Caco-2 (cell line): ENCODE results near the gene DCAF4. TPM values are rescaled to one million over a fixed set of nuclear protein-coding genes. Genes with fewer than 3 reads are reported as not detected.
"Not testable (repeated sequence)": the region's sequence is repeated elsewhere in the genome, so short reads cannot be mapped to it uniquely, and the experiment has no call there.

Experiments
- BruUV-seq: library from RNA; stranded (reverse); fragments of 400-500 nt; replicated peaks from 2 replicates; lab custom pipeline; 2021; lab: Mats Ljungman, UMichigan
- CTCF ChIA-PET: fragments of 300-600 bp; sonication (Branson Sonifier 250); formaldehyde crosslinking; loops from one replicate; lab custom pipeline; 2022; ENCODE audit warnings: antibody characterized with exemption; lab: Charles Lee
- POLR2A ChIA-PET: fragments of 300-600 bp; sonication (Branson Sonifier 250); formaldehyde crosslinking; loops from one replicate; lab custom pipeline; 2022; ENCODE audit warnings: antibody characterized with exemption; lab: Charles Lee
- DNase-seq, 2 experiments: peaks; one replicate each; pipeline versions ENCODE4 v3.0.0 to v3.0.0-alpha.2; 2020 to 2022
- H3K27me3 ChIP-seq: replicated peaks from 2 replicates; pipeline ENCODE4 v1.6.0; 2011; ENCODE audit warnings: low read length; ENCODE audit not compliant: control insufficient read depth, insufficient read depth
- H3K36me3 ChIP-seq: 2 replicates; pipeline ENCODE4 v1.5.1; 2011; ENCODE audit warnings: low read length; ENCODE audit not compliant: control insufficient read depth, insufficient read depth
- H3K4me1 ChIP-seq: fragments of 250-450 bp; sonication (Bioruptor Pico); 2 replicates; pipeline ENCODE4 v1.5.1; 2020; ENCODE audit warnings: mild to moderate bottlenecking
- H3K4me3 ChIP-seq: 2 replicates; pipeline ENCODE4 v1.5.1; 2011; ENCODE audit warnings: low read depth, mild to moderate bottlenecking, control low read depth, low read length
- H3K9me3 ChIP-seq: fragments of 250-450 bp; sonication (Bioruptor Pico); 2 replicates; pipeline ENCODE4 v1.5.1; 2020; ENCODE audit warnings: mild to moderate bottlenecking, moderate library complexity
- H3K27ac Mint-ChIP-seq: one replicate; pipeline ENCODE4 v1.8.0; 2022; ENCODE audit warnings: mixed read lengths; ENCODE audit not compliant: unreplicated experiment
- H3K27me3 Mint-ChIP-seq: one replicate; pipeline ENCODE4 v1.8.0; 2022; ENCODE audit warnings: mixed read lengths; ENCODE audit not compliant: insufficient read depth, unreplicated experiment
- H3K36me3 Mint-ChIP-seq: one replicate; pipeline ENCODE4 v1.8.0; 2022; ENCODE audit warnings: mild to moderate bottlenecking, mixed read lengths; ENCODE audit not compliant: insufficient read depth, unreplicated experiment
- H3K4me1 Mint-ChIP-seq: one replicate; pipeline ENCODE4 v1.8.0; 2022; ENCODE audit warnings: low read depth, mixed read lengths; ENCODE audit not compliant: unreplicated experiment
- H3K4me3 Mint-ChIP-seq: one replicate; pipeline ENCODE4 v1.8.0; 2022; ENCODE audit warnings: mild to moderate bottlenecking, moderate library complexity, mixed read lengths; ENCODE audit not compliant: unreplicated experiment
- H3K9me3 Mint-ChIP-seq: one replicate; pipeline ENCODE4 v1.8.0; 2022; ENCODE audit warnings: mixed read lengths; ENCODE audit not compliant: unreplicated experiment
- CTCF ChIP-seq, 2 experiments: fragments of 200-600 bp in 1 of 2; IDR thresholded peaks; 1 replicate in 1 of 2; 2 replicates in 1 of 2; pipeline versions ENCODE4 v1.5.1 to v1.8.0; 2011 to 2022; ENCODE audit warnings: antibody characterized with exemption in 1 of 2, control low read depth in 1 of 2, inconsistent platforms in 1 of 2, low read depth in 1 of 2, low read length in 1 of 2, mild to moderate bottlenecking in 1 of 2, moderate library complexity in 1 of 2; ENCODE audit not compliant: insufficient read depth in 1 of 2, severe bottlenecking in 1 of 2, unreplicated experiment in 1 of 2
- intact Hi-C: fragments of 100-400 bp; cut with micrococcal nuclease; formaldehyde crosslinking; loops from one replicate; pipeline ENCODE4 v1.10.0; 2022; ENCODE audit not compliant: unreplicated experiment
- total RNA-seq: library from RNA; stranded (reverse); gene quantifications from 2 replicates; pipeline ENCODE4 v1.2.3, GENCODE V29; 2022

The DCAF4 gene
- total RNA-seq, 1 experiment from 2014 or later = 21.1 TPM

GRCh38 chr14:72957213-72957612, 30.9 kb downstream of the DCAF4 start:
- Mint-ChIP-seq H3K27me3 (no peaks in the 10 kb centered on the region), H3K27ac (no peak overlapping the region), H3K36me3 (peaks cover 25% of the 10 kb centered on the region), H3K4me1 (no peaks in the 10 kb centered on the region), H3K4me3 (no peak overlapping the region), H3K9me3 (no peaks in the 10 kb centered on the region)
- BruUV-seq = no TSS peak
- TF ChIP-seq CTCF (IDR thresholded peaks at IDR 0.05; ENCODE audit: insufficient read depth in 1 of 2, low read depth in 1 of 2, low read length in 1 of 2, severe bottlenecking in 1 of 2, unreplicated experiment in 1 of 2) = no peak
- Histone ChIP-seq H3K27me3 (no peaks in the 10 kb centered on the region), H3K4me3 (no peak overlapping the region), H3K9me3 (no peaks in the 10 kb centered on the region), H3K4me1 (no peaks in the 10 kb centered on the region), H3K36me3 (no peaks in the 10 kb centered on the region; the same call in 1 of the 2 replicates)
- intact Hi-C loops = no loop called here
- POLR2A ChIA-PET = no interaction called here
- CTCF ChIA-PET = no interaction called here
- no peak for DNase-seq

- CTCF ChIA-PET = no interaction called here
- Mint-ChIP-seq H3K4me1 (no peaks in the 10 kb centered on the region), H3K27ac (no peak overlapping the region), H3K9me3 (no peaks in the 10 kb centered on the region), H3K36me3 (peaks cover 31% of the 10 kb centered on the region), H3K4me3 (no peak overlapping the region), H3K27me3 (no peaks in the 10 kb centered on the region)
- DNase-seq = no peak
- no peaks in the 10 kb centered on the region for H3K4me1 ChIP-seq
- H3K36me3 ChIP-seq = no peaks in the 10 kb centered on the region; the same call in 1 of the 2 replicates
- H3K9me3 ChIP-seq = no peaks in the 10 kb centered on the region
- no peak for TF ChIP-seq CTCF (IDR thresholded peaks at IDR 0.05; ENCODE audit: insufficient read depth in 1 of 2, low read depth in 1 of 2, low read length in 1 of 2, severe bottlenecking in 1 of 2, unreplicated experiment in 1 of 2)
- POLR2A ChIA-PET = no interaction called here
- no TSS peak for BruUV-seq
- no peaks in the 10 kb centered on the region for H3K27me3 ChIP-seq
- intact Hi-C loops = no loop called here
- no peak overlapping the region for H3K4me3 ChIP-seq
Measured at GRCh38 chr14:72958548-72958947, 32.3 kb downstream of the DCAF4 start.

- H3K4me3 ChIP-seq, H3K4me3 Mint-ChIP-seq, H3K9me3 ChIP-seq, H3K4me1 Mint-ChIP-seq, H3K4me1 ChIP-seq, H3K36me3 ChIP-seq, H3K27me3 Mint-ChIP-seq, CTCF ChIA-PET, DNase-seq, H3K27me3 ChIP-seq, POLR2A ChIA-PET, H3K9me3 Mint-ChIP-seq, BruUV-seq, H3K27ac Mint-ChIP-seq, intact Hi-C loops: not testable (repeated sequence)
- H3K36me3 Mint-ChIP-seq = peaks cover 21% of the 10 kb centered on the region
Measured at GRCh38 chr14:72961016-72961415, 34.8 kb downstream of the DCAF4 start.
